GM18867 (cell line): ENCODE results near the gene GAREM1.
"Not testable (repeated sequence)": the region's sequence is repeated elsewhere in the genome, so short reads cannot be mapped to it uniquely, and the experiment has no call there.

Experiments
- ATAC-seq: cut with Tn5 transposase; IDR thresholded peaks from one replicate; pipeline ENCODE4 v1.9.1; 2021; ENCODE audit warnings: mild to moderate bottlenecking, moderate library complexity; ENCODE audit not compliant: unreplicated experiment

The GAREM1 gene

GRCh38 chr18:32470714-32471633 lies at the start of gene GAREM1:
GAREM1 (minus strand) TSS chr18:32470882; CDS start chr18:32470428, 454 bp downstream.
- peak; percentile 98 for ATAC-seq

DNA sequence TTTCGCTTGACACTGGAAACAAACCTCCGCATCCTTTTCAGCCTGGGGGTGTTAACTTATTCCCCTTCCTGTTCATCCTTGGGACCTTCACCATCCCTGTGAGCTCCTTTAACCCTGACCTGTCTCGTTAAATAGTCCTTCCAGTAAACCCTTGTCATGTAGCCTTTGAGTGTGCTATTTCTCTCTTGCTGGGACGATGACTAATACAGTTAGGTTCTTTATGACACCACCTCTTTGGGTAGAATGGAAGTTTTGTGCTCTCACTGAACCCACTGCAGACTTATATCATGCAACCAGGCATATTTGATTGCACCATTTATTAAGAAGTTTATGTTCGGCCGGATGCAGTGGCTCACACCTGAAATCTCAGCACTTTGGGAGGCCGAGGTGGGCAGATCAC lies 40.5 kb upstream of the GAREM1 start:
- ATAC-seq: no peak

DNA sequence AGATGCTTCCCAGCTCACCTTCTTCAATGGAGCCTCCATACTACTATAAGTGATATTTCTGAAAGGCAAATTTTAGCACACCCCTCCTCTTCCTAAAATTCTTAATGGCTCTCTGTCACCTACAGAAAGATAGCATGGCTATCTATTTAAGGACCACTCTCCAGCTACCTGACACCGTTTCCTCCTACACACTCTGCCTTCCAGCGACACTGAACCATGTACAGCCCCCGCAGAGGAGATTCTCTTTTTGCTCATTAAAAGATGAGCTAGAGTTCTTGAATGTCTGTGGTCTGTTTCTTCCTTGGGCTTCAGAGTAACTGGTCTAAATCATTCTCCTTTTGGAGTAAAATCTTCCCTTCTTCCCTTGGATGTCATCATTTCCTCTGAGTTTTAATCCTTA lies 38.4 kb upstream of the GAREM1 start:
- ATAC-seq: no peak

GRCh38 chr18:32507093-32507492 lies 36.4 kb upstream of the GAREM1 start:
- peak; percentile 48 for ATAC-seq

GRCh38 chr18:32502014-32502413 lies 31.3 kb upstream of the GAREM1 start:
- no peak for ATAC-seq

DNA sequence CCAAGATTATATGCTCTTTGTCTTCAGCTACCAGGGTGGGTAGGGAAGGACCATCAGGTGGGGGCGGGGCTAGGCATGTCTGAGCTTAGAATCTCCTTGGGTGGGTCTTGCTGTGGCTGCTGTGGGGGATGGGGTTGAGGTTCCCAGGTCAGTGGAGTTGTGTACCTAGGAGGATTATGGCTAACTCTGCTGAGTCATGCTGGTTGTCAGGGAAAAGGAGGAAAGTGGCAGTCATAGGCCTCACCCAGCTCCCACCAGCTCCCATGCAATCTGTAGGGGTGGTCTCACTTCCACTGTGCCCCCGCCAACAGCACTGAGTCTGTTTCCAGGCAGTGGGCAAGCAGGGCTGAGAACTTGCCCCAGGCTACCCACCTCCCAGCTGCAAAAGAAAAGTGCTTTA lies 30.6 kb upstream of the GAREM1 start:
- not testable (repeated sequence) for ATAC-seq

GRCh38 chr18:32483002-32483401 lies 12.3 kb upstream of the GAREM1 start:
- no peak for ATAC-seq

- no peak for ATAC-seq
Observed at GRCh38 chr18:32482117-32482516, 11.4 kb upstream of the GAREM1 start.

DNA sequence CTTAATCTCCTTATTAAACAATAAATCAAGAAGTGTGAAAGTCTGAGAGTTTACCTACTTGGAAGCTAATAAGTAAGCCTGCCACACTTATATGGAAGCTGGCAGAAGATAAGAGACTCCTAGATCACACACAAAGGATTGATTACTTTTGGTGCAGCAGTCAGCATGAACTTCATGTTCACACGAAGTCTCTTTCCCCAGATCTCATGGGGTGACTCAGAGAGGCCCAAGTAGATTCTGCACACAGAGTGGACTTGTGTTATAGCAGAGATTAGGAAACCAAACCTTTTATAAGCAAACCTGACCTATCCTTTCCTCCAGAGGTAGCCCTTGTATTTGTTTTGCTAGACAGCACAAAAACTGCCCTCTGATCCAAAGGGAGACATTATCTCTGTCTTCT lies 9.9 kb upstream of the GAREM1 start:
- no peak for ATAC-seq

DNA sequence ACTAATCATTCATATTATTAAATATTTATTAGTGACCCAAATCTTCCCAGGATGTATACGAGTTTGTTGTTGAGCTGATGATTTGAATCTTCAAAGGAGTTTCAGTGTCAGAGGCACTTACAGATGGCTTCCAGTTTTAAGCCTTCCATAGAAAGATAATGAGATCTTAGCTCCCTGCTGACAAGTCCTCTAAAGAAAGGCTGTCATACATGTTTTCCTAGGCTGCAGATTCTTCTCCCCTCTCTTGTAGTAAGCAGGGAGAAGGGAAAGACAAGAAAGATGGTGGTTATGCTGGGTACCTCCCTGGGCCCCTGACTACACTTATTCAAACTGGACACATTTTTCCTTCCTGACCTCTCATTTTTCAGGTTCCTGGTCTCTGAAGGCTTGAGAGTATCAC lies 8.1 kb upstream of the GAREM1 start:
- ATAC-seq: no peak

DNA sequence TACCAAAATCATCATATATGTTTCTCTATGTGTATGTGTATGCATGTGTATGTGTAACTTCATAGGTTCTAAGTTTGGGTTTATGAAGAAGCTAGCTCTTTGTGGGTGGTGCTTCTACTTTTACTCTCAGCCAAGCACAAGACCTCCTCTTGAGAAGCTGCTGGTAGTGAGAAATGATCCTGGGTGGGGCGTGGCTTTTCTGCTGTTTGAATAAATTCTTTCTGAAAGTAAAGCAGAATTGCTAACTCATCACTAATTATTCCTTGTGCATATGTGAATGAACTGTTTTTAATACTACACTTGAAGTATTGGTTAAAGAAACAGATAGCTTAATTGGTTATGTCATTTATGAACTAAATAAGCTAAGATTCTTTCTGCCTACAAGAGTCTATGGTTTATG lies 7.6 kb upstream of the GAREM1 start:
- no peak for ATAC-seq

GRCh38 chr18:32476106-32476505 lies 5.4 kb upstream of the GAREM1 start:
- ATAC-seq: no peak

GRCh38 chr18:32475069-32475468 lies 4.4 kb upstream of the GAREM1 start:
- ATAC-seq: not testable (repeated sequence)

- no peak for ATAC-seq
Observed at GRCh38 chr18:32473325-32473724, 2.6 kb upstream of the GAREM1 start.

DNA sequence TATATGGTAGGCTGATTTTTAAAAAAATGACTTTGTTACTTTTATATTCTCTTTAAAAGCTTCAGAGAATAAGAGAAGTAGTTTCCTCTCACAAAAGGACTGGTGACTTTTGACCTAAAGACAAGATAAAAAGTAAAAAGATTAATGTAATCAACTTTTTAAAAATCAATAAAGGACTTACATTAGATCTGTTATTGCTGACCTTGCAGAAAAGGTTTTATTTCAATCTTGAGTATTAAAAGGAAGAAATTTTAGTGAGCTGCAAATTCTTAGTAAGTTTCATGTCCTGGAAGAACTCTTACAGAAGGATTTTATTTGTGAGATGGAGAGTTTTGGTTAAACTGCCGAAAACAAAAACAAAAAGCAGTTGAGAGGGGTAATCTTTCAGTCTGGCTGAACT lies 2.2 kb upstream of the GAREM1 start:
- no peak for ATAC-seq

DNA sequence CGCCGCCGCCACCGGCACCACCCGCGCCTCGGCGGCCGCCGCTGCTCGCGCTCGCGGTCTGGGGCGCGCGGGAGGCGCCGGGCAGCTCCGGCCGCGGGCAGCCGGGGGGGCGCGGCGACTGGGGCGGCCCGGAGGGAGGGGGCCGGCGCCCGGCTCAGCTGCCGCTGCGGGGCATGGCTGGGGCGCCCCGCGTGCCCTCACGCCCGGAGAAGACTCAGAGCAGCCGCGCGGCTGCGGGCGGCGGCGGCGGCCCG lies 295 bp downstream of the GAREM1 start:
- no peak for ATAC-seq

- ATAC-seq: no peak
Observed at GRCh38 chr18:32469691-32470459, 807 bp downstream of the GAREM1 start.

DNA sequence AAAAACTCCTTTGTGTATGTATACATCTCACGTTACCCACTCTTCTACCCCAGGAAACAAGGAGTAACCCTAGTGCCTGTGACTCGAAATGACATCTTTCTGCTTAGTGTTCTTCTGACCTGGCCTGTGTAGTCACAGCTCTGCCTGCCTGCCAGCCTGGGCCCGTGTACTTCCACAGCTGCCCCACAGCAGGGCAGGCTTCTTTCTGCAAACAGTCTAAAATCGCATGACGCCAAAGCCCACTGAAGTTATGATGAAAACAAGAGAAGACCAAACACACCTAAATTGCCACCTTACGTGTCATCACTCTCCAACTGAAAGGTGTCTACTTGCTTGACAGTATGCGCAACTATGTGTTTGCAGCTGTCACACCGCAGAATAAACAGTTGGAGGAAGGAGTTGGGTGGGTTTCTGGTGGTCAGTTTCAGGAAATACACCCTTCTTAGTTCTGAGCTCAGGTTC lies 1.5 kb downstream of the GAREM1 start:
- no peak for ATAC-seq

DNA sequence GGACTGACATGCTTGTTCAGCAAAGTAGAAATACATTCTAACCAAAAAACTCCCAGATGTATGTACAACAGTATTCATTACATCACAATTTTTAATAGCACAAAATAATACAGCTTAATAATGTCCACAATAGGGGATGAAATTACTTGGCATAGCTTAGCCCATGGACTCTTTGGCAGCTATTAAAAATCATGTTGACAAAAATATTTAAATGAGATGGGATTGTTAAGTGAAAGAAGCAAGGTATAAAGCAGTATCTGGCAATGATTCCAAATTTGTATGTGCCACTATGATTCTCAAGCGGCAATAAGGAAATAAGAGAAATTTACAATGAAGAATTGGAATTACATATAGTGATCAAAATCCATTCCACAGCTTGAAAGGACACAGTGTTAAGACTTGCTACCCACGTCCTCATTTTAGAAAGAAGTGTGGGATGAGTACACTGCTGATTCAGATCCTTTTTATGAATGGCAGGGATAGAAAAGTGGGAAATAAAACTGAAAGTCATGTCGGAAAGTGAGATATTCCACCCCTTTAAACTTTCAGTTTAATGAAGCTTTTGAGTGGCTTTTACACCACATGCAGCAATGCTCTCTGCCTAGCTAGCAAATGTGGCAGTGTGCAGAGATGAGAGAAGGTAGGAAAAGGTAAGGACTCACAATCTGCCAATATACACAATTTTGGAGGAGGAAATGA lies 2.4 kb downstream of the GAREM1 start:
- ATAC-seq: no peak

DNA sequence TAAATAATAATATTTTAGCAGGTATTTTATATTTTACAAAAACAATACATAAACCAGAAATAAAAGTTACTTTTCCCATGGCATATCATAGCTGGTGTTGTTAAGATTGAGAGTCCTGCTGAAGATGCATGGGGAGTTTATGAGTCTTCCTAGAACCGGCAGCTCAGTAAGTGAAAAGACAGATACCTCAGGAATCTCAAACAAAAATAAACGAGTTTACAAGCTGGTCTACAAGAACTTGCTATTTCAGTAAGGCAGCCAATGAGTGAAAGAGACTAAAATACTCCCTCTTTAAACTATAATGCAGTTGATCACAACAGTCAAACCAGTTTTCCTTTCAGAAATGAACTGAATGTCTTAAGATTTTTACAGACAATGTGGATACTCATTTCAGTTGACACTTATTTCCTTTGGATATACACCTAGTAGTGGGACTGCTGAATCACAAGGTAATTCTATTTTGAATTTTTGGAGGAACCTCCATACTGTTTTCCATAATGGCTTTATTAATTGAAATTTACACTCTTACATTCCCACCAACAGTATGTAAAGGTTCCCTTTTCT lies 8.9 kb downstream of the GAREM1 start:
- no peak for ATAC-seq

DNA sequence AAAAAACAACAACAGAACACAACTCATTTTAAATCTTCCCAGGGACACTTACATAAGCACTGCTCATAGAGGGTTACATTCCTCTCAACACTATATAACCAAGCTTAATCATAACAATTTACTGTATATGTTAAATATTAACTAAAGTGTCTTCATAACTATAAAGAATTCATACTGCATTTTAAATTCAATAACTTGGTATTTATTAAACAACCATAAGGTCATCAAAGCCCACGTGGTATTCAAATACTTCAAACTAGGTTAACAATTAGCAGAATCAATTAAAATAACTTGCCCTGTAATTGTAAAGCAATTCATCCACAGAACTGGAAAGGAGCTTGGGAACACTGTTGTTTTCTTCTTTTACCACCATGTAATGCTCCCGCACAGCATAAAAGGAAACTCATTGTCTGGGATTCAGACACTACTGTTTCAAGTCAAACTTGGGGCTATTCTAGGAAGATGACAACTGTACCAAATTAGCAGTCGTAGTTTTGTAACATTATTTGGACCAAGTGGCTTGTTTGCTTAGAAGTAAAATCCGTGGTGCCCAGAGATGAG lies 10.4 kb downstream of the GAREM1 start:
- ATAC-seq: no peak
